GM18868 (cell line): ENCODE measurements around the gene NMRAL1.

ENCODE experiments used
- ATAC-seq: cut with Tn5 transposase; IDR thresholded peaks from one replicate; pipeline ENCODE4 v1.9.1; 2021; ENCODE audit warnings: mild to moderate bottlenecking, moderate library complexity; ENCODE audit not compliant: unreplicated experiment

NMRAL1 gene

GRCh38 chr16:4474192-4474961, at the start of gene NMRAL1:
TSS of gene NMRAL1 (minus strand) at chr16:4474625. CDS start at chr16:4474132, 493 bp downstream.
- ATAC-seq = peak; percentile 61

- no peak for ATAC-seq
Observed at GRCh38 chr16:4523686-4524085, 49.3 kb upstream of the NMRAL1 start.

GRCh38 chr16:4522051-4522581, 47.7 kb upstream of the NMRAL1 start:
- ATAC-seq = no peak

GRCh38 chr16:4520913-4521312, 46.5 kb upstream of the NMRAL1 start:
- no peak for ATAC-seq

GRCh38 chr16:4519274-4520058, 45.0 kb upstream of the NMRAL1 start:
- no peak for ATAC-seq

- no peak for ATAC-seq
Observed at GRCh38 chr16:4517812-4518680, 43.6 kb upstream of the NMRAL1 start.

- no peak for ATAC-seq
Observed at GRCh38 chr16:4515611-4516233, 41.3 kb upstream of the NMRAL1 start.

- ATAC-seq = no peak
Observed at GRCh38 chr16:4514606-4515005, 40.2 kb upstream of the NMRAL1 start.

- no peak for ATAC-seq
Observed at GRCh38 chr16:4513881-4514280, 39.5 kb upstream of the NMRAL1 start.

- no peak for ATAC-seq
Observed at GRCh38 chr16:4513086-4513860, 38.8 kb upstream of the NMRAL1 start.

- ATAC-seq = no peak
Observed at GRCh38 chr16:4512473-4512872, 38.0 kb upstream of the NMRAL1 start.

- ATAC-seq = no peak
Observed at GRCh38 chr16:4511441-4512082, 37.1 kb upstream of the NMRAL1 start.

GRCh38 chr16:4510747-4511426, 36.5 kb upstream of the NMRAL1 start:
- no peak for ATAC-seq

GRCh38 chr16:4510131-4510530, 35.7 kb upstream of the NMRAL1 start:
- no peak for ATAC-seq

GRCh38 chr16:4509420-4509819, 35.0 kb upstream of the NMRAL1 start:
- no peak for ATAC-seq

GRCh38 chr16:4508806-4509205, 34.4 kb upstream of the NMRAL1 start:
- no peak for ATAC-seq

- ATAC-seq = no peak
Observed at GRCh38 chr16:4507588-4508345, 33.3 kb upstream of the NMRAL1 start.

GRCh38 chr16:4506450-4506849, 32.0 kb upstream of the NMRAL1 start:
- ATAC-seq = peak; percentile 66
